Stimulated activated CD8-positive, alpha-beta memory T cell treated with anti-CD3 and anti-CD28 coated beads, Interleukin-2, amount 100 ng/mL, for 48 hours (primary cell): ENCODE measurements around the gene C1QTNF5.

Source experiments
- DNase-seq, 2 donors: peaks; one replicate each; pipeline ENCODE4 v3.0.0-alpha.2; 2020; ENCODE audit warnings: low read depth in 2 of 2

C1QTNF5 gene

GRCh38 chr11:119359365-119360214 is 18.9 kb upstream of the C1QTNF5 start:
- no peak for DNase-seq

GRCh38 chr11:119357074-119357473 is 16.4 kb upstream of the C1QTNF5 start:
- DNase-seq = no peak

DNA sequence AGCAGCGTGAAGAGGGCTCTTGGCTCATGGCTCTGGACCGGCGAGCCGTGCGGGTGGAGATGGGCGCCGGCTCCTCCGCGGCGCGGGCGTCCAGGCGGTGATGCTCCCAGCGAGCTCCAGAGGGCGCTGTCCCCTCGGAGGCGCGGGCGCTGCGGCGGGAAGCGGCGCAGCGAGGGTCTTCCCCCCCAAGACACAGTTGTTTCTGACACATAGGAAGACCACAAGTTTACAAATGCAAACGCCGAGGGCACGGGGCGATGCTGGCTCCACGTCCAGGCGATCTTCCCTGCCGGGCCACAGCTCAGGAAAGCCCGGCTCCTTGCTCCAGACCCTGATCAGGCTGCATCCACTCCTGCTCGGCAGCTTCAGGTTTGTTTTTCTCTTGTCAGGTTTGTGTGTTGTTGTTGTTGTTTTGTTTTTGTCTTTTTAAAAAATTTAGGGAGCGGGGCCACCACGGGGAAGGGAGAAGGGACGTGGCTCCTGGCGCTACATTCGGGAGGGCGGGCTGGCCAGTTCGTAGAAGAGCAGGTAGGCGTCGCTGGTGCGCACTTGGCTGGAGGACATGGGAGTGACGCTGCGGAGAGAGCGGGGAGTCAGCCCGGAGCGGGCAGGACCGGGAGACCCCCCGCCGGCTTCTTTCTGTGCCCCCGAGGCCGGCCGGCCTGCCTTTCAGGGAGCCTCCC is 15.8 kb upstream of the C1QTNF5 start:
- peak; percentile 52 to 58 for DNase-seq

DNA sequence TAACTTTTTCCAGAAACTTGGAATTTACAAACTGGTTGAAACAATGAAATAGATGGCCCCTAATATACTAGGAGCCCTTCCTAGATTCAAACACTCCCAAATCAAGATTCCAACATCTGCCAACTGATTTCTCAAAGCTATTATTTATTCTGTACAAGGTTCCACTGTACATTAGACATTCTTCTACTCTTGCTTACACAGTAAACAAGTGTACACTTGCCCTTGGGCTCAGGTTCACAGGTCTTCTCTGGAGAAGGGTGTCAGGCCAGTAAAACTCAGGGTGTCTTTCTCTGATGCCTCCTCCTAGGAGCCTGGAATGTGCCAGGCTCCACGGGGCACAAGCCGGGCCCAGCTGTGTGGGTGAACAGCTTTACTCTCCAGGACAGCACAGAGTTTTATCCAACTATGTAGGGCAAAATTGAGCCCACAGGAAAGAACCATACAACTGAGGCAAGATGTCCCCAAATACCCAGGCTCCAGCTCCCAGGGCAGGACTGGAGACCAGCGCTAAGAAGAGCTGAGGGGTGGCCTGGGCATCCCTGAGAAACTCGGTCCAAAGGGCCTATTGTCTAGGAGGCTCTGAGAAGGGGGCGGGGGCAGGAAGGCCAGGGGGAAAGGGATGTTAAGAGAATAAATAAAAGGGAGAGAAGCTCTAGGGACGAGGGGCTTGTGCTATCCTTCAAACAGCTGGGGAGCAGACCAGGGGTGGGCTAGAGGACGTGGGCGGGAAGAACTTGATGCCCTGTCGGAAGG is 14.6 kb upstream of the C1QTNF5 start:
- DNase-seq = no peak

DNA sequence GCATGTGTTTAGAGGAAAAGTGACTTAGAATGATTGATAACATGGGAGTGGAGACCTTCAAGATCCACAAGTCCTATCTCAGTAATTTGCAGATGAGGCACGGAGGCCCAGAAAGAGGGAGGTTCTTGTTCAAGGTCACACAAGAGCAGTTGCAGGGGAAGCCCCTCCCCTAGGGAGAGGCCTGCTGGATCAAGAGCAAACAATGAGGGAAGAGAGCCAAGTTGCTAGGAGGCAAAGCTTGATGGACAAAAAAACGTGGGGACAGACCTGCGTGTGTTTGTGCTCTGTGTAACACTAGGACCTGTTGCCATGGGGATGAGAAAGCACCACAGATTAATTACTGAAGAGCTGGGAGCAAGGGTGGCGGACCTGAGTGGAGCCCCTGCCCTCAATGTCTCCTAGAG is 12.2 kb upstream of the C1QTNF5 start:
- no peak for DNase-seq

- no peak for DNase-seq
Measured at GRCh38 chr11:119351232-119351631, 10.5 kb upstream of the C1QTNF5 start.

DNA sequence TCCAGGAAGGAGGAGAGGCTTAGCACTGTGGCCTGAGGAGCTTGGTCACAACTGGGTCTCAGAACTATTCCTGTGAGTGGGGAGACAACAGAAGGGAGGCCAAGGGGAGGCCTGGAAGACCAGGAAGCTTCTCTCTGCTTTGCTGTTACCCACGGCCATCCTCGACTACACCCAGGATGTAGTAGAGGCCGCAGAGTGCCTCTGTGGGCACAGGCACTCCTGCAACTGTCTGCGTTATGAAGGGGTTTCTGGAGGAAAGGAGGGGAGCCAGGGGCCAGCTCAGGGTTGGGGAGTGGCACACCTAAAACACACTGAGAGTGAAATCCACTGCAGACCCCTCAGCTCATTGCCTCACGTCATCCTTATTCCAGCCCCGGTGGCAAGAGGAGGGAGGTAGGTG is 9.6 kb upstream of the C1QTNF5 start:
- no peak for DNase-seq

- DNase-seq = no peak
Measured at GRCh38 chr11:119347940-119348605, 7.4 kb upstream of the C1QTNF5 start.

DNA sequence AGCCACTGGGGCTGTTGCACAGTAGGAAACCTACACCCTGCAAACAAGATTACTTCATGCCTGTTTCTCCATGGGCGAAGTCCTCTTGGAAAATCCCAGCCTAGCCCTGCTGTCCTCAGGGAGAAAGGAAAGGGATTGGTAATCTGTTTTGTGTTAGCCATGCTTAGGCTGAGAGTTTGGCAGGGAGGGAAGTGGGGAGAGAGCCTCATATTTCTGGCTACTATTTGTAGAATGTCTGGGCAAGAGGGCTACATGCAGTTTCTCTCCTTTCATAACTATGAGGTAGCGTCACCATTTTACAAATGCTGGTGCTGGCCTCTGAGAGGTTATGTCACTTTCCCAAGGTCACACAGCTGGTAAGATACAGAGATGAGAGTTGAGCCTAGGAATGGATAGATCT is 6.6 kb upstream of the C1QTNF5 start:
- no peak for DNase-seq

GRCh38 chr11:119346605-119347004 is 5.9 kb upstream of the C1QTNF5 start, which contains the start of gene MFRP:
MFRP (minus strand) TSS chr11:119346705; CDS start chr11:119346513, 192 bp downstream.
- DNase-seq = no peak

DNA sequence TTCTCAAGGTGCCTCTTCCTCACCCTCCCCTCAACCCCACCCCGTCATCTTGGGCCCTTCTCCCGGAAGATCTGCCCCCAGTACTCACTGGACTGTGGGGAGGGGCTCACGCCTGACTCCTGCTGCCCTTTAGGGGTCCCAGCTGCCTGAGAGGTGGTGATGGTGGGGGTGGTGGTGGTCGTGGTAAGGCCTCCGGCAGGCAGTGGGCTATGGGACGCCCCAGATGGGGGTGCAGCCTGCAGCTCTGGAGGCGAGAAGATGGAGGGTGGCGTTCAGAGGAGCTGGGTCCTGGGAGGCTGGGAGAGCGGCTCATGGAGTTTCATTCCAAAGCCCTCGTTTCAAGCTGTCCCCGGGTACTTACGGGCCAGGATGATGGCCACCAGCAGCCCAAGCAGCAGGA is 5.0 kb upstream of the C1QTNF5 start:
- DNase-seq = no peak

GRCh38 chr11:119344291-119345010 is 3.8 kb upstream of the C1QTNF5 start:
- no peak for DNase-seq

- no peak for DNase-seq
Measured at GRCh38 chr11:119343726-119344125, 3.0 kb upstream of the C1QTNF5 start.

DNA sequence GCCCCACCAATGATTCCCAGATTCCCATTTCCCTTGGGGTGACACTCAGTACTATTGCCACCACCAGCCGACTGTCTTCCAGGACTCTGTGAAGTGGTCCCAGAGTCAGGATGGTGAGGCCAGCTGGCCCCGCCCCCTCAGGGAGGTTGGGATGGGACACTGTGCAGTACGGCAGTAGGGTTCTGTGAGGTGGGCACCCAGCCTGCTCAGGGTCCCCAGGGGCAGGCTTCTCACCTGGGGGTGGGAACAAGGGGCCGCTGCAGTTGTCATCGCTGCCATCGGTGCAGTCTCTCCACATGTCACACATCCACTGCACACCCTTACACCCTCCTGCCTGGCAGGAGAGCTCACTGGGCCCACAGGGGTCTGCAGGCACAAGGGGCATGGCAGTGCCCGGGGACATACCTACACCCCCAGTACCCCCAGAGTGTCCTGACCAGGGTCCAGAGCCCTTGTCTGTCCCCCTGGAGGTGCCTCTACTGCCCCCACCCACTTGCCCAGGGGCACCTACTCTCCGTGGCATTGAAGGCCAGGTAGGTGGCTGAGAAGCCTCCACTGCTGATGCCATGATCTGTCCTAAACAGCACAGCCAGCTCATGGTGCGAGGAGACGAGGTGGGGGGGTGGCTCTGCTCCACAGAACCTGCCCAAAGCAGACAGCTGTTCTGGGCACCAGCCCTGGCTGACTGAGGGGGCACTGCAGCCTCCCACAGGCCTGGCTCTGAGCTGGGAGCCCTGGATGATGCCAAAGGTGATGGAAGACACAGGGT is 1.9 kb upstream of the C1QTNF5 start:
- no peak for DNase-seq

- no peak for DNase-seq
Measured at GRCh38 chr11:119342023-119342300, 1.3 kb upstream of the C1QTNF5 start.

DNA sequence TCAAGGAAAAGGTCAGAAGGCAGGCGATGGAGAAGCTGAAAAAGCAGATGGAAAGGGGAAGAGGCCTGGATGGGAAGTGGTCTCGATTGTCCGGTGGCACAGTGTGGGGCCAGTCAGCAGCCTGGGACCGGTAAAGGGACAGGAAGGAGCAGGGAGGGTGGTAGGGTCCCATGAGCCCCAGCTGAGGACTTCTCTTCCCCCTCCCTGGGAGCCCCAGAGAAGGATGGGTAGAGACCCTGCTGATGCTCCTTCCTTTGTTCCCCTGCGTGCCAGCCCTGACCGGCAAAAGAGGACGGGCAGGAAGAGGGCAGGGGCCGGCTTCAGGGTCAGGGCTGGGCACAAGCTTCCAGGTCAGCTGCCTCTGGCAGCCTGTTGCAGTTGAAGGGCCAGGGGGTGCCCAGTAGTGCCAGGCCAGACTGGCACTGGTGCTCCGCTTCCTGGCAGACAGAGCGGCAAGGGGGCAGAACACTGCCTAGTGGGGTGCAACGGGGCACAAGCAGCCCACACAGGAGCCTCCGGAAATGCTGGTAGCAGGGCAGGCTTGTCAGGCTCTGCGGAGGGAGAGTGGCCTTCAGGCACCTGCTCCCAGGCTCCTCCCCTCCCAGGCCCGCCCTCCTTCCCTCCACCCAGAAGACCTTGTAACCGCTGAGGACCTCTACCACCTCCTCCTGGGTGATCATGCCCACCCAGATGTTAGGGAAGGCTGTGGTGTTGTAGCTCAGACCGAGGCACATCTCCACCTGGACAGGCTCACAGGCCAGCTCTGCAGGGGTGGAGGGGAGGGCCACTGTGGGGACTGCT is 739 bp upstream of the C1QTNF5 start:
- DNase-seq = no peak

GRCh38 chr11:119339589-119340334 is 921 bp downstream of the C1QTNF5 start:
- peak in 1 of 2 donors; percentile 45 for DNase-seq

GRCh38 chr11:119338965-119339588 is 1.6 kb downstream of the C1QTNF5 start:
- DNase-seq = no peak
